GM18520 (cell line): ENCODE measurements around the gene EBP.
"Not testable (repeated sequence)": the region's sequence is repeated elsewhere in the genome, so short reads cannot be mapped to it uniquely, and the experiment has no call there.

ENCODE experiments used
- ATAC-seq: cut with Tn5 transposase; IDR thresholded peaks from one replicate; pipeline ENCODE4 v1.9.1; 2021; ENCODE audit not compliant: unreplicated experiment

The EBP gene

GRCh38 chrX:48520976-48521352 is 644 bp upstream of the EBP start:
- no peak for ATAC-seq

- no peak for ATAC-seq
Observed at GRCh38 chrX:48522291-48522690, 683 bp downstream of the EBP start.

DNA sequence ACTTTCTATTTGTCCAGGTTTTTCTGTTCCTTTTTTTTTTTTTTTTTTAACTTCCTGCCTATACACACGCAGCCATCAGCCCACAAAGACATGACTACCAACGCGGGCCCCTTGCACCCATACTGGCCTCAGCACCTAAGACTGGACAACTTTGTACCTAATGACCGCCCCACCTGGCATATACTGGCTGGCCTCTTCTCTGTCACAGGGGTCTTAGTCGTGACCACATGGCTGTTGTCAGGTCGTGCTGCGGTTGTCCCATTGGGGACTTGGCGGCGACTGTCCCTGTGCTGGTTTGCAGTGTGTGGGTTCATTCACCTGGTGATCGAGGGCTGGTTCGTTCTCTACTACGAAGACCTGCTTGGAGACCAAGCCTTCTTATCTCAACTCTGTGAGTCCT is 2.1 kb downstream of the EBP start:
- ATAC-seq: no peak

GRCh38 chrX:48525853-48526252 is 4.2 kb downstream of the EBP start:
- not testable (repeated sequence) for ATAC-seq

DNA sequence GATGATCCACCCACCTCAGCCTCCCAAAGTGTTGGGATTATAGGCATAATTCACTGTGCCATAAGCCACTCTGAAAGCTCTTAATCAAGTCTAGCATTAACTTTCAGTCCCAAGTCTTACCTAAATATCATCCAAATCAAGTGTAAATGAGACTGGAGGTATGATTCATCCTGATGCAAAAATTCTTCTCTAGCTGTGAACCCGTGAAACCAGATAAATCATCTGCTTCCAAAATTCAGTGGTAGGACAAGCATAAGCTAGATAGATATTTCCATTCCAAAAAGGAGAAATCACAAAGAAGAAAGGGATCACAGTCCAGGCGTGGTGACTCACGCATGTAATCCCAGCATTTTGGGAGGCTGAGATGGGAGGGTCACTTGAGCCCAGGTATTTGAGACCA is 9.1 kb downstream of the EBP start:
- no peak for ATAC-seq

GRCh38 chrX:48531358-48531959 is 9.9 kb downstream of the EBP start:
- no peak for ATAC-seq

- no peak for ATAC-seq
Observed at GRCh38 chrX:48532161-48532560, 10.6 kb downstream of the EBP start.

- no peak for ATAC-seq
Observed at GRCh38 chrX:48533165-48533564, 11.6 kb downstream of the EBP start.

GRCh38 chrX:48538641-48539344 is 17.2 kb downstream of the EBP start:
- ATAC-seq: no peak

- ATAC-seq: peak; percentile 69
Observed at GRCh38 chrX:48539345-48540027, 17.9 kb downstream of the EBP start, which contains the start of gene TBC1D25. TSS of gene TBC1D25 (plus strand) at chrX:48539714. CDS start at chrX:48539798, 84 bp downstream.

DNA sequence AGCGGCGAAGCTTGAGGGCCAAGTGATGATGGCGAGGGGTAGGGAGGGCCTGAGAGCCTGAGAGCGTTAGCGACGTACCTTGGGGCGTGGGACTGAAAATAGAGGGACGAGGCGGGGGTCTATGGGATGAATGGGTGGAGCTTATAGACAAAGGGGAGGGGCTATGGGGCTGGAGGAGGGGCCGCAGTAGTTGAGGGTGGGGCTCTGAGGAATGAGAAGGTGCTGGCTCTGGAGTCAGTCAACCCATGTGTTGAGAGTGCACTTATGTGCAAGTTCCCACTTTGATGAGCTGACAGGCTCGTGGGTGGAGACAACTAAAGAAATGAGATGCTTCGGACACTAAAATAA is 18.4 kb downstream of the EBP start:
- ATAC-seq: peak; percentile 11

DNA sequence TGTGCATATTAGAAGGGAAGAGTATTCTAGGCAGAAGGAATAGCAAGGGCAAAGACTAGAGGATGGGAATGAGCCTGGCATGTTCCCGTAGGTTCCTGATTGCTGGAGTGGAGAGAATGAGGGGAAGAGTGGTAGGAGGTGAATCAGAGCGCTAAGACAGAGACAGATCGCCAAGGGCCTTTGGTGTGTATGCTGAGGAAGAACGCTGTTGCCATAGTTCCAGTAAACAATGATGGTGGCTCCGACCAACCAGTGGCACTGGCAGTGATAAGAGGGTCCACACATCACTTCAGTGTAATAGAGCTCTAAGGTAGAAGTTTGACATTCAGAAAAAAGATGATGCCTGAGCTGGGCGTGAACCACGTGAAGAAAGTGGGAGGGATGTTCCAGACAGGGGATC is 18.9 kb downstream of the EBP start:
- ATAC-seq: no peak

- ATAC-seq: no peak
Observed at GRCh38 chrX:48541140-48541814, 19.7 kb downstream of the EBP start.

- no peak for ATAC-seq
Observed at GRCh38 chrX:48548871-48549270, 27.3 kb downstream of the EBP start.

DNA sequence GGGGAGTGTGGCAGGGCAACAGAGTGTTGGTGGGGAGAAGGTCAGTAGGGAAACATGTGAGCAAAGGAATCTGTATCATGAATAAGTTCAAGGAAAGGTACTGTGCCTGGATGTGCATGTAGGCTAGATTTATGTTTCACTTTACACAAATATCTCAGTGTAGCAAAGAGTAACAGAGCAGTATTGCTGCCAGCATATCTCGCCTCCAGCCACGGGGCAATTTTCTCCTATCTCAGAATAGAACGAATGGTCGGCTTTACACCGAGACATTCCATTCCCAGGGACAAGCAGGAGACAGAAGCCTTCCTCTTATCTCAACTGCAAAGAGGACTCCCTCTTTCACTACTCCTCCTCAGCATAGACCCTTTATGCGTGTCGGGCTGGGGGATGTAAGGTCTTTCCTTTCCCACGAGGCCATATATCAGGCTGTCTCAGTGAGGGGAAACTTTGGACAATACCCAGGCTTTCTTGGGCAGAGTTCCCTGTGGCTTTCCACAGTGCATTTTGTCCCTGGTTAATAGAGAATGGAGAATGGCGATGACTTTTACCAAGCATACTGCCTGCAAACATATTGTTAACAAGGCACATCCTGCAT is 34.2 kb downstream of the EBP start:
- not testable (repeated sequence) for ATAC-seq

DNA sequence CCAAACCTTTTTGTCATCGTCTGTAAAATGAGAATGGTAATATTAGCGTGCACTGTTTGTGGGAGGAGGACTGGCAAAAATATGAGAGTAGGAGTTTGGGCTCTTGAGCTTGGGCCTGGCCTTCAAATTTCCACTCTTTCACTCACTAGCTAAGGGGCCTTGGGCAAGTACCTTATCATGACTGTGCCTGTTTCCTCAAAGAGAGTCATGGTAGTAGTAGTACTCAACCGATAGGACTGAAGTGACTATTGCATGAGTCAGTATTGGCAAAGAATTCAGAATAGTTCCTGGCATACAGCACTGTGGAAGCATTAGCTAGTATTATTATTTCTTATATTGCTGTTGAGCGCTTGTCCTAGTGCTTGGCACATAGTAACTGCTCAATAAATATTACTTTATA is 36.7 kb downstream of the EBP start:
- ATAC-seq: no peak

GRCh38 chrX:48559636-48560035 is 38.0 kb downstream of the EBP start:
- no peak for ATAC-seq

- no peak for ATAC-seq
Observed at GRCh38 chrX:48560056-48560455, 38.4 kb downstream of the EBP start.

GRCh38 chrX:48560681-48561080 is 39.1 kb downstream of the EBP start:
- ATAC-seq: no peak

- peak; percentile 39 for ATAC-seq
Observed at GRCh38 chrX:48569958-48570357, 48.4 kb downstream of the EBP start.

DNA sequence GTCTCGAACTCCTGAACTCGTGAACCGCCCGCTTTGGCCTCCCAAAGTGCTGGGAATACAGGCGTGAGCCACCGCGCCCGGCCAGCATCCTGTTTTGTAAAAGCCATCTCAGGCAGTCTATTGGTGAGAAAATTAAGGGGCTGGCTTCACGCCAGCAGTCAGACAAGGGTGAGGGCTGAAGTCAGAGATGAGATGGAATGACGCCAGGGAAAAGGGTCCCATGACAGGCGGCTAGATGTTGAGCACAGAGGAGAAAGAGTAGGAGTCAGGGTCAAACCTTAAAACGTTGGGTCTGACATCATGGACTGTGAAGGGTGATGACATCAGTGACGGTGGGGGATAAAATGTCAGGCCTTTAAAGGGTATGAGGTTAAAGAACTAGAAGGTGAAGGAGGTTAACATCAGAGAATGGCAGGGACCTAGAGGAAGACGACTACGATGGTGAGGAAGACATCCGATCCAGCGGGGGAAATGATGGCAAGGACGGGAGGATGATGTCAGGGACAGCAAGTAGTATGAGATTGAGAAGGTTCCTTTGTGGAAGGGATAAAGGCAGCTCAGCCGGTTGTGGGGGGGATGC is 52.2 kb downstream of the EBP start:
- ATAC-seq: no peak
